NCI-H2081 (cell line): Measurements from ENCODE around the gene SLC26A4.

Source experiments
- DNase-seq, 2 experiments: peaks; one replicate each; lab custom pipeline; 2025; lab: John Stamatoyannopoulos, UW

The SLC26A4 gene

DNA sequence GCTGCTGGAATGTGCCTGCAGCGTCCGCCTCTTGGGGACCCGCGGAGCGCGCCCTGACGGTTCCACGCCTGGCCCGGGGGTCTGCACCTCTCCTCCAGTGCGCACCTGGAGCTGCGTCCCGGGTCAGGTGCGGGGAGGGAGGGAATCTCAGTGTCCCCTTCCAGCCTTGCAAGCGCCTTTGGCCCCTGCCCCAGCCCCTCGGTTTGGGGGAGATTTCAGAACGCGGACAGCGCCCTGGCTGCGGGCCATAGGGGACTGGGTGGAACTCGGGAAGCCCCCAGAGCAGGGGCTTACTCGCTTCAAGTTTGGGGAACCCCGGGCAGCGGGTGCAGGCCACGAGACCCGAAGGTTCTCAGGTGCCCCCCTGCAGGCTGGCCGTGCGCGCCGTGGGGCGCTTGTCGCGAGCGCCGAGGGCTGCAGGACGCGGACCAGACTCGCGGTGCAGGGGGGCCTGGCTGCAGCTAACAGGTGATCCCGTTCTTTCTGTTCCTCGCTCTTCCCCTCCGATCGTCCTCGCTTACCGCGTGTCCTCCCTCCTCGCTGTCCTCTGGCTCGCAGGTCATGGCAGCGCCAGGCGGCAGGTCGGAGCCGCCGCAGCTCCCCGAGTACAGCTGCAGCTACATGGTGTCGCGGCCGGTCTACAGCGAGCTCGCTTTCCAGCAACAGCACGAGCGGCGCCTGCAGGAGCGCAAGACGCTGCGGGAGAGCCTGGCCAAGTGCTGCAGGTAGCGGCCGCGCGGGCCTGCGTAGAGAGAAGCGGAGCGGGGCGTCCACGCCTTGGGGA is 645 bp downstream of the SLC26A4 start:
- DNase-seq = peak; percentile 60 to 75

DNA sequence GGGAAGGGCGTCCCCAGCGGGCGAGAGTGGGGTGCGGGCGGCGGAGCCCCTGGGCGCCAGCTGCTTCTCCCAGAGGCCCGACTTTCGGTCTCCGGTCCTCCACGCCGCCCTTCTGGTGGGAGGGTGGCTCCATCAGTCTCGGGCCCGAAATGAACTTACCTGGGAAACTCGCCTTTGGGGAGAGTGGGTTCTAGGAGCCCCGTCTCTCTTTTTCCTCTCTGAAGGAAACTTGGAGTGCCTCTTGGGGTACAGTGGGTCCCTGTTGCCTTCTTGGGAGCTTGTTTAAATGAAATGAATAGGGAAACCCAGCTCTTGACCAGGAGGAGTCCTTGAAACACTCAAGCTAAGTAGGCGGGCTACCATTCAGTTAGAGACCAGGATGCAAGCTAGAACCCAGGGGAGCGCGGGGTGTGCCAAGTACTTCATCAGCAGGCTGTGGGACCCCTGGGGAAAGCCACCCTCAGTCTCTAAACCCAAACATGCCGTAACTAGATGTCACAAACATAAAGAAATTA is 1.3 kb downstream of the SLC26A4 start:
- DNase-seq = peak in 1 of 2 experiments; percentile 47

DNA sequence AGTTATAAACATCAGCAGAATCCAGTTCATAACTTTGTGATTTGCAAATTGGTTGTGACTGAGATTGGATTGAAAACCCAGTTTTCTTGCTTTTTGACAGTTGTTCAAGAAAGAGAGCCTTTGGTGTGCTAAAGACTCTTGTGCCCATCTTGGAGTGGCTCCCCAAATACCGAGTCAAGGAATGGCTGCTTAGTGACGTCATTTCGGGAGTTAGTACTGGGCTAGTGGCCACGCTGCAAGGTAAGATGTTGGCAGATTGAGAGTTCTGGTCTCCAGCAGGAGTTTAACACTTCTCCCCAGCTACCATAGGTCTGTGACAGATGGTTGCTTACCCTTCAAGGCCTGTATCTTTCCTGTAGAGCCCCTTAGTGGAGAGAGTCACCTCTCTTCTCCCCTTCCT is 2.6 kb downstream of the SLC26A4 start:
- no peak for DNase-seq

DNA sequence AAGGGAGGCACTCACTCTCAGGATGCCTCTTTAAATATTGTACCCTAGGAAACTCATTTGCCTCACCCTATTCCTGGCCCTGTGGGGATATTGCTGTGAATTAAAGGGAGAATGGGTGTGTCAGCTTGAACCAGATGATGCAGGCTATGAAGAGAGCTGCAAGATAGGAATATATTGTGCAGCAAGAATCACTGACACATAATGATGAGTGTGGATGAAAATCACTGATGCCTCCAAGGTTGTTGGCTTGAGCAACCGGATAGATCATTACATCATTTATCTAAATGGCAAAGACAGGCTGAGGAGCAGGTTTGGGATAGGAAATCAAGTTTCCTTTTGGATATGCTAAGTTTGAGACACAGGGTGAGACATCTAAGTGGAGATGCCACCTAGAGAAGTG is 6.2 kb downstream of the SLC26A4 start:
- DNase-seq = no peak

GRCh38 chr7:107667341-107667740 is 6.7 kb downstream of the SLC26A4 start:
- DNase-seq = no peak

- DNase-seq = no peak
Observed at GRCh38 chr7:107668296-107668695, 7.7 kb downstream of the SLC26A4 start.

DNA sequence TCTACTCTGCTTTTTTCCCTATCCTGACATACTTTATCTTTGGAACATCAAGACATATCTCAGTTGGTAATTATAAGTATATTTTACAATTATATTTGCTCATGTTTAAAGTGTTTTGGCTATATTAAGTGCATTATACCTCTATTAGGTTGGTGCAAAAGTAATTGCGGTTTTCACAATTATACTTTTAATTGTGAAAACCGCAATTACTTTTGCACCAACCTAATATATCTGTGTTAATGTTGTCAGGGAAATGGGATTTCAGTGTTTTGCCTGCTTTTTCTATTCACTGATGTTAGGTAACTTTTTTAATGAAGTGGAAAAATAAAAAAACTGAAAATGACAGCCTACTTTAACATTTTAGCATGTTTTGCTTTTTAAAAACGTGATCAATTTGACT is 11.6 kb downstream of the SLC26A4 start:
- no peak for DNase-seq

GRCh38 chr7:107676249-107676648 is 15.6 kb downstream of the SLC26A4 start:
- no peak for DNase-seq

GRCh38 chr7:107678110-107678753 is 17.6 kb downstream of the SLC26A4 start:
- DNase-seq = no peak

- DNase-seq = no peak
Observed at GRCh38 chr7:107680478-107680877, 19.9 kb downstream of the SLC26A4 start.

GRCh38 chr7:107682886-107683285 is 22.3 kb downstream of the SLC26A4 start:
- no peak for DNase-seq

DNA sequence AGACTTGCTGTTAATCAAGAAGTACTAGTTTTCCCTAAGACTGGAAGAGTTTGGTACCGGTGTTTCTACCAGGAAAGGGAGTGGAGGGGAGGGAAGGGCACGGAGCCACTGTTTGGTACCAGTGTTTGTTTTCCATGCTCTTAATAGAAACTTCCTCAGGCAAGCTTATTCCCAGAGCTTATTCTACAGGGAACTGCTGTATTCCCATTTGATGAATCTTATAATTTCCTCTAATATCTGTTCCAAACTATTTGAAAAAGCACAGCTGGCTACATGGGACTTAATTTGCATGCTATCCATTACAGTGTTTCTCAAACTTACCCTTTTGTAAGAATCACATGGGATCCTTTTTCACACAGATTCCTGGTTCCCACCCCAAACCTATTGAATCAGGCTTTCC is 23.7 kb downstream of the SLC26A4 start:
- DNase-seq = no peak

DNA sequence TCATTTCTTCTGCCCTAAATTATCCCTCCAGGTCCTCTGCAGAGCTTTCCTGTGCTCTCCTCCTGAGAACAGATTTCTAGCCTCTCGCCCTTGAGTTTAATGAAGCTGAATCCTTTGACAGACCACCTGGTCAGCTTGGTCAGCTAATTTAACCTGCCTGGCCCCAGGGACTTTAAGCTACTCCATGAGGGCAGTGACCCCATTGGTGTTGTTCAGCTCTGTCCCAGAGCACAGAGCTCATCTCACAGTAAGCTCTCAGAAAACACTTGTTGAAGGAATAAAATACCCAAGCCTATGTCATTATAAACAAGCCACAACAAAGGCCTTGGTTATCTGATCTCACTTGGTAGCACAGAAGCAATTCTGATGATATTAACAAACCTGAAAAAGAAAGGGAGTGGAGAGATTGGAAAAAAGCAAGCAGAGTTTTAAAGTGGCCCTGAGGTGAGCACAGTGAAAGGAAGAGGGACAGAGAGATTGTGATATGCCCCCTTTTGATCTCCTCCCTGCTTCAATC is 24.4 kb downstream of the SLC26A4 start:
- no peak for DNase-seq

DNA sequence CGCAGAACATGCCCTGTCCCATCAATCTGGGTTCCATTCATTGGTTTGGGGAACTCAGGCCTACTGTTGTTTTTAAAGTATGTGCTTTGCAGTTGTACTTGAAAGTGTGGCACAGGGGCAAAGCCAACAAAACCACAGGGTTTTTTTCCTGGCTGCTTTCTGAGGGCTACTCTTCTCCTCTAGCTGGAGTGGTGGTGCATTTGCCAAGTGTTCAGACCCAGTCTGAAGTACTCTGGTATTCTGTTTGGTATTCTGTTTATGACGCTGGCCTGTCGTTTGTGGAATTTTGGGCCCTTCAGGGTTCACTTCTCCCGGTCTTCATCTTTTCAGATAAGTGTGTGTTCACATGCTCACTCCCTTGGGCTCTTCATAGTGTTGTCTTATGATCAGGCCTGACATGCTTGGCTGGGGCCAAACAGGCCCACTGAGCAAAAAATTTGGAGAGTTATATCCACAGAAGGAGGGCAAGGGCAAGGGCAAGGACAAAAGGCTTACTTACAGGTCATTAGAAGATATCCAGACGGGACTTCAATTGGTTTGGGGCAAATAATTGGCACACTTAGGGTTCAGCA is 26.3 kb downstream of the SLC26A4 start:
- no peak for DNase-seq

- no peak for DNase-seq
Observed at GRCh38 chr7:107687656-107688055, 27.0 kb downstream of the SLC26A4 start.

- no peak for DNase-seq
Observed at GRCh38 chr7:107689553-107689952, 28.9 kb downstream of the SLC26A4 start.

DNA sequence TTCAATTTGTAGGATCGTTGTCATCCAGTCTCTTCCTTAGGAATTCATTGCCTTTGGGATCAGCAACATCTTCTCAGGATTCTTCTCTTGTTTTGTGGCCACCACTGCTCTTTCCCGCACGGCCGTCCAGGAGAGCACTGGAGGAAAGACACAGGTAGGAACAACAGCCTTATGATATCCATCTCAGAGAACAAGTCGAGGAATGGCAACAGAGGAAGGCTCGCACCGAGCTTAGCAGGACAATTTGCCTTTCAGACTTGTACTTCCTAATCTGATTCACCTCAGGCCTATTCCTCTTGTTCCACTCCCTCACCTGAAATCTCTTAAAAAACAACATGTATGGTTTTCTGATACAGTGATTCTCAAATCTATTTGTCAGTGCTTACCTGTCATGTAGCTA is 29.5 kb downstream of the SLC26A4 start:
- no peak for DNase-seq

GRCh38 chr7:107690611-107691010 is 30.0 kb downstream of the SLC26A4 start:
- no peak for DNase-seq

DNA sequence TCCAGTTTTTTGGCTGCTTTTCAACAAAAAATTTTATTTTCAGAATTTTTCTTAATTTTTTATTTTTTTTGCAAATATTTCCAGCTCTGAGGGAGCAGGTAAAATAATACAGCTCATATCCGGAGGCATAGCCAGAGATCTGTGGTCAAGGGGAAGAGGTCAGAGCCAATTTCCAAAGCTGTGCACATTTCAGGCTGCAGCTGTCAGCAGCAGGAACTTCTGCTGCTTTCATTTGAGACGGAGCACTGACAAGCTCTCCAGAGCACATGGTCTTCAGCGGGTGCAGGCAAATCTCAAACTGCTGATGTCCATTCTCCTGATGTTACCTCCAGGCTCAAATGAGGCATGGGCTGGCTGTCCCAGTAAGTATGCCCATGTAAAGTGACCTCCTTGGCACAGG is 31.1 kb downstream of the SLC26A4 start:
- no peak for DNase-seq

DNA sequence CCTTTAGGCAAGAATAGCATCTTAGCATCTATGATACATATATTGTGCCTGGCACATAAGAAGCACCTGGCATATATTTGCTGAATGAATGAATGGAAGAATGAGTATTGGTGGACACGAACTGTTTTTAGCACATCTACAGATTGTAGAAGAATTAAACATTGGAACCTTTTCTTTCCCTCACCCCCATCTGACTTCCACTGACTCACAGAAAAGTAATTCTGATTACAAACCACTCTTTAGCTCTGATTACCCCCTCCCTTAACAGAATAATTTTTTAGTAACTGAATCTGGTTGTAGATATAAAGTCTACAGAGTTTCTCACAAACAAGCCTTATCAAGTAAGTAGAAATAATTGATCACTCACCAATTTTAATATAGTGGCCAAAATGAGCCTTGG is 31.9 kb downstream of the SLC26A4 start:
- no peak for DNase-seq

GRCh38 chr7:107693396-107693795 is 32.8 kb downstream of the SLC26A4 start:
- no peak for DNase-seq

- DNase-seq = peak; percentile 44 to 71
Observed at GRCh38 chr7:107694386-107694785, 33.8 kb downstream of the SLC26A4 start.
